ENCODE data around the gene PLCG1.
"Not testable (repeated sequence)": the region's sequence is repeated elsewhere in the genome, so short reads cannot be mapped to it uniquely, and the experiment has no call there.

PLCG1 gene

GRCh38 chr20:41124451-41125094, 12.8 kb upstream of the PLCG1 start:
- DNase-seq (ENCODE audit: low spot score), result no peak

DNA sequence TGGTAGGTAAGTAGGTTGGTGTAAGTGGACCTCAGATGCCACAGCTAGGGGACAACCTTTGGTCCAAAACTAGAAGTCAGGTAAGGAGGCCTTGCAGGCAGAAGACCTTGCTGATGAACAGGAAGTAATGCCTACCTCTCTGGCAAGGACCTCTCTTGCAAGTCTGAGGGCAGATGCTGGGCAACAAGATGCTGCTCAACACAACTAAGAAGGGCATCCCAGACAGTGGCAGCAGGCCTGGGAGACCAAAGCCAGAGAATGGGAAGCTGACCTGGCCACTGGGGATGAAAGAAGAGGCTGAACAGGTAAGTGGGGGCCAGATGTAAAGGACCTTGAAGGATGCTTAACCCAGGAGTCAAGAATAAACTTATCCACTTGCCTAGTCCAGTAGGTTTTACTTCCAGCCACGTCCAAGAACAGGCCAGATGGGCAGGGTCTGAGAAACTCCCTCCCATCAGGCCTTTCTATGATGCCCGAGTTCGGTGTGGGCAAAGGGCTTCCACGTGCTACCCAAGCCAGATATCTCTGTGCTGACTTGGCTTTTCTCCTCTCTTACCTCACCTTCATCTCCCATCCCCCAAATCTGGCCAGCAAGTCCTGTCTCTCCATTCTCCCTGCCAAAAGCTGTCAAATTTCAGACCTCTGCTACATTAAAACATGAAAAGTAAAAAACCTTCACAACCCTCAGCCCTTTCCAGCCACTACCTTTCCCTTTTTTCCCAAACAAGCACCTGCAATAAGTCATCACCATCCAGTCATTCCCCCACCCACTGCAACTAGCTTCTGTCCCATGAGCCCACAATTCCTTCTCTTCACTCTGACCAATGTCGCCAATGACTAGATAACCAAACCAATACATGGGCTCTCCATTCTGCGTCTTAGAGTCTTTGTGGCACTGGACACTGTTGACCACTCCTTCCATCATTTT, 11.5 kb upstream of the PLCG1 start:
- no peak for DNase-seq (ENCODE audit: low spot score)

GRCh38 chr20:41126719-41127118, 10.6 kb upstream of the PLCG1 start:
- DNase-seq (ENCODE audit: low spot score), result no peak

GRCh38 chr20:41128317-41128716, 9.0 kb upstream of the PLCG1 start:
- not testable (repeated sequence) for DNase-seq (ENCODE audit: low spot score)

DNA sequence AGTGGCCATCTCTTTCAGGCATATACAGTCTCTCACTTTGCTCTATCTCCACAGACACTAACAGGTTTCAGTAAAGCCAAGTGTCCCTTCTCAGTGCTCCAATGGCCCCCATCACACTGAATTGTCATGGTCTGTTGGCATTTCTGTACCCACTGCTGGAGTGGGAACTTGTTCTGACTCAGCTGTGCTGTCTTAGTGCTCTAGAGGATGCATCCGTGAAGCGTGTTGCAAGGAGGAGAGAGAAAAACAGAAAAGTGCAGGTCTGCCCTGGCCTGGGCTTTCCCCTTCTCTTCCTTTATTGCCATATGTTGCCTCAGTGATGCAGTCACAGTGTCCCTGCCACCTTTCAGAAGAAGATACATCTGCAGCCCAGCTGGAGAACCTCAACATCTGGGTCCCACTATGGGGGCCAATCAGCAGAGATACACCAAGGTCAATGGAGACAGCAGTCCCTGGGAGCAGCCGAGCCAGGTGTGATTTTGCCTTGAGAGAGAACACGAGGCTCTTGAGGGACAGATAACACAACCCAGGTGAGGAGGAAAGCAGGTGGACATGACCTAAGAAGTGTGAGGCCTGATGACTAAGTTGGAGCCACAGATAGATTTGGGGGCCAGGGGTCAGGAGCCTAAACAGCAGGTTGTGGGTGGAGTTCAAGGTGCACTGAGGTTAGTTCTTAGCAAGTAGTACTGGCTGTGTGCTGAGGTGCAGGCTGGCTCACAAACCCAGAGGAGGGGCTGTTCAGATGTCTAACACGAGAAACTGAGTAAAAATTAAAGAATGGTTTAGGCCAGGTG, 5.6 kb upstream of the PLCG1 start:
- no peak for DNase-seq (ENCODE audit: low spot score)

DNA sequence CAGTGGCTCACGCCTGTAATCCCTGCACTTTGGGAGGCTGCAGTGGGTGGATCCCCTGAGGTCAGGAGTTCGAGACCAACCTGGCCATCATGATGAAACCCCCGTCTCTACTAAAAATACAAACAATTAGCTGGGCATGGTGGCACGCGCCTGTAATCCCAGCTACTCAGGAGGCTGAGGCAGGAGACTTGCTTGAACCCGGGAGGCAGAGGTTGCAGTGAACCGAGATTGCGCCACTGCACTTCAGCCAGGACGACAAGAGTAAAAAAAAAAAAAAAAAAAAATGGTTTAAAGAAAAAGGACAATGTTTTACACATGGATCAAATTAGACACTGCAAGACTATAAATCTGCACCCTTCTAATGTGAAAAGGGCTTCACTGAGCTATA, 5.0 kb upstream of the PLCG1 start:
- not testable (repeated sequence) for DNase-seq (ENCODE audit: low spot score)

GRCh38 chr20:41133709-41134361, 3.5 kb upstream of the PLCG1 start:
- no peak for DNase-seq (ENCODE audit: low spot score)

DNA sequence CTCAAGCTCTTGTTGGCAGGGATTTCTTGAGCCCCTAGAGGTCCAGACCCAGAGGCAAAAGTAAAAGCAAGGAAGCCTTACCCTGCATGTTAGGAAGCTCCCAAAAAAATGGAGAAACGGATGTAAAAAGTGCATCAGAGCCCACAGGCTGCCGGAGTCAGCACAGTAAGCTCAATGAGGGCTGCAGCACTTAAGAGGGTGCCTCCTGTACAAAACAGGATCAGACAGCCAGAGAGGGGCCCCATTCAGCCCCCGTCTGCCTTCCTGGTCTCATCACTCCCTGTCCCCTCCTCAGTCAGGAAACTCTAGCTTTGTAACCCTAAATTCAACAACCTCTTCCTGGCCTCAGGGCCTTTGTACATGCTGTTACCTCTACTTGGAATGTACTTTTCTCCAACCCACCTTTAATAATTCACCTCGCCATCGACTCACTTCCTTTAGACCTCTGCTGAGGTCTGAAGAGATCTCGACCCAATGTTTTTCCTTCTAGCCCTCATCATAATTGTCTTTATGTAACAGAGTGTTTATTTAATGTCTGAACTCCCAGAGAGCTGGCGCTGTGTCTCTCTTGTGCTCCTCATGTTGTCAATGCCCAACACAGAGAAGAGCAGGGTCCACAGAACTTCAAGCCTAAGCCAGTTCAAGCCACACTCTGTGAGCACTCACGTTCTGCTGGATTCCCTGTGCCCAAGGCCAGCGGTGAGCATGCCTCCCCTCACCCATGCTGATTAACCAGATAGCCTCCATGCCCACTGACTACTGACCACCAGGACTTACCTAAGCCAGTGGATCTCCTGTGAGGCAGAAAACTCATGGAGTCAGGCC, 2.8 kb upstream of the PLCG1 start:
- DNase-seq (ENCODE audit: low spot score), result no peak

DNA sequence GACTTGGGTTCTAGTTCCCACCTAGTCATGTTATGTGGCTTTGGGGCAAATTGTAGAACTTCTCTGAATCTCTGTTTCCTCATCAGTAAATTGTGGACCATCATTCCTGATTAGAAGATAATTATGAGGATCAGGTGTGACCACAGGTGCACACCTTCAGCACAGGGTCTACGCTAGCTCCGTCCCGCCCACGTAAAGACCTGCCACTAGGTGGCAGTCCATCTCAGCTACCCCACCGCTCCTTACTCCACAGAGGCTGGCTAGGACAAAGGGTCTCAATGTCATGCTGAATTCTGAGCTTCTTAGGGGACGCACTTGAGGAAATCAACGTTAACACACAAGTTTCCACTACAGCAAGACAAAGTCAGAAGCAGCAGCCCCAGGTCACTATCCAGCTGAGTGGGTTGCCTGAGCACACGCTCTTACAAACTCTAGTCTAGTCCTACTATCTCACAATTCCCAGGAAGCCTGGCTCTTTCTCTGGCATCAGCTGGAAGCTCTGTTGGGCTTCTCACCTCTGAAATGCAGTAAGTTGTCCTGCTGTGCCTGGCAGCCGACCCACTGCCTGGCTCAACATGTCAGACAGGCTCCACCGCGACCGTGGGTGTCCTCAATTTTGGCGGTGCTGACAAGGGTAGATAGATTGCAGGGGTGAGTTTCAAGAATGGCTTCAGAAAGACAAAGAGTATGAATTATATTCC, 2.0 kb upstream of the PLCG1 start:
- peak; percentile 82 for DNase-seq (ENCODE audit: low spot score)

DNA sequence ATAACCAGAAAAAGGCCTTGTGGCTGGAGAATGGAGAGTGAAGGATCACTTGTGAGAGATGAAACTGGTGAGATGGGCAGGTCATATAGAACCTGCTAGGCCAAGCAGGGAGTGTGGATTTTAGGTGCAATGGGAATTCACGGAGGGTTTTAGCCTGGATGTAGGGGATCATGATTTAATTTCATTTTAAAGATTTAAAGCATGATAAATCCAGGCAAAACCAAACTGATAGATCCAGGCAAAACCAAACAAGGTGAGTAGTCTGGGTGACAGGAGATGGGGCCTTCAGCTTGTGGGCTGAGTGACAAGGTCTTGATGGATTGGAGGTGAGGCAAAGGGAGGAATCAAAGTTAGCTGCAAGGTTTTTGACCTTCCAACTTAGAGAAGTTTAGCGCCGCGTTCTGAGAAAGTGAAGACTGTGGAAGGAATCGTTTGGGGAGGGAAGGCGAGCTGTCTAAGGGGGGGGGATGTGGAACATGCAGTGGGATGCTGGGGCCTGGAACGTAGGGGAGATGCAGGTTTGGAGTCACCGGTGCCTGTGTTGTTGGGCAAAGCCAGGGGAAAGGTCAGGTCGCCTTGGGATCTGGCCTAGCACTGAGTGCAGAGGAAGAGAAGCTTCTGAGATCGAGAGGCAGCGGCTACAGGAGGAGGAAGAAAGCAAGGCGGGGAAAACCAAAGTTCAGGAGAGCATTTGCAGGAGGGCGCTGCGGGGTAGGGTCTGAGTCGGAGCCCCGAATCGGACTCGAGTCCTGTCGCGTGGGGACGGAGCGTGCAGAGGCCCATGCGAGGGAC, 1.3 kb upstream of the PLCG1 start:
- no peak for DNase-seq (ENCODE audit: low spot score)

DNA sequence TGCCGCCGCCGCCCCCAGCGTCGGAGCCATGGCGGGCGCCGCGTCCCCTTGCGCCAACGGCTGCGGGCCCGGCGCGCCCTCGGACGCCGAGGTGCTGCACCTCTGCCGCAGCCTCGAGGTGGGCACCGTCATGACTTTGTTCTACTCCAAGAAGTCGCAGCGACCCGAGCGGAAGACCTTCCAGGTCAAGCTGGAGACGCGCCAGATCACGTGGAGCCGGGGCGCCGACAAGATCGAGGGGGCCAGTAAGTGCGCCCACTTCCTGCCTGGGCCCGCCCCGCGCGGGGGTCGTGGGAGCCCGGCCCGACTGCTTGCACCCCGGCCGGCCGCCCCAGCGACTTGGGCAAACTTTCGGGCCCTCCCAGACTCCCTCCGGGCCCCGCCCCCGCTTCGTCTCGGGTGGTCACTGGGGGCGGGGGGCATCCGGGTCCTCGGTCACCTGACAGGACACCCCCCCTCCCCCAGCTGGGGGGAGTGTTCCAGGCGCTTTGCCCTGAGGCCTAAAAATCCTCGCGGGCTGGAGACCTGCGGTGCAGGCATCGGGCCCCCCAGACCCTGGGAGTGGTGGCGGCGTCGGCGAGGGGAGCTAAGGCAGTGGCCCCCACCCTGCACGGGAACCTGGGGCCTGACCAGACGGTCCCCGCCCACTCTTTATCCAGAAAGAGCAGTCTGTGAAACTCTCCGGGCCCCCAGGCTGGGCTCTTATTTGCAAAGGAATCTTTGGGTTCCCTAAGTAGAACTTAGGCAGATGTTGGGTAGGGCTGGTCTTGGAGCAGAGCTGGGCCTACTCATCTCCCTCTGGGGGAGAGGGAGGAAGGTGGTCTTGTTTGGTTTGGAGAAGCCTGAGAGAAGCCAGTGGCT, 501 bp downstream of the PLCG1 start:
- peak; percentile 79 for DNase-seq (ENCODE audit: low spot score)

GRCh38 chr20:41138475-41139226, 1.3 kb downstream of the PLCG1 start:
- no peak for DNase-seq (ENCODE audit: low spot score)

- no peak for DNase-seq (ENCODE audit: low spot score)
Measured at GRCh38 chr20:41139227-41140093, 2.1 kb downstream of the PLCG1 start.

- no peak for DNase-seq (ENCODE audit: low spot score)
Measured at GRCh38 chr20:41140226-41141133, 3.1 kb downstream of the PLCG1 start.

DNA sequence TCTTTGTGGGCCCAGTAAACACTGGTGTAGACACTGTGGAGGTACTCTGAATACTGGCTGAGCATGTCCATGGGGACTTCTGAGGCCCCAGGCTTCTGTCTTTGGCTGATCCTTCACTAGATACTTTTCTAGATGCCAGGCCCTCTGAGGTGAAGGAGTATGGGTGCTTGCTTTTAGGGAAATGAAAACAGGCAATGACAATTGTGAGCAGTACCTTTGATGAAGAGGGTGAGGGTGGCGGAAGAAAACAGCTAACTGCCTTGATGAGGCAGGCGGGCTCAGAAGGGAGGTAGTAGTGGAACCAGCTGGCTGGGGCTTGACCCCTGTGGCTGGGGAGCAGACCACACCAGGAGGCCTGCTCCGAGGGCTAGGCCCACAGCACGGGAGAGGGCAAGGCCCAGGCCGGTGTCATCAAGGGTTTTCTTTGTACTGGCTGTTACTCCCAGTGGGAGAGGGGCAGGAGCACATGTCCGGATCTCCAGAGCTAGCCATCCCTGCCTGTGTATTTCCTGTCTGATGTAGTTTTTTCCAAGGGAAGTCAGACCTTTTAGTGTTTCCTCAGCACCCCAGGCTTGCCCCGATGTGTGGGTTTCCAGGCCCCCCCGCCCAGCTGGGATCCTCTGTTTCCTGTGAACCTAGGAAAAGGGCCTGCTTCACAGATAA, 3.9 kb downstream of the PLCG1 start:
- DNase-seq (ENCODE audit: low spot score), result no peak
